ENCODE data around the gene SH3BP5. TPM values are rescaled to one million over a fixed set of nuclear protein-coding genes. Genes with fewer than 3 reads are reported as not detected.

Gene SH3BP5
- total RNA-seq, 1 experiment from 2014 or later: 39.3 TPM

GRCh38 chr3:15307580-15307979 lies 24.8 kb downstream of the SH3BP5 start:
- intact Hi-C loops (cut with micrococcal nuclease; ENCODE audit: unreplicated experiment): no loop called here
- BruUV-seq (replicated peaks): no TSS peak
- ChIA-PET CTCF (no interaction called here), POLR2A (ENCODE audit: unreplicated experiment) (no interaction called here)
- Histone ChIP-seq H3K79me2 (ENCODE audit: low read depth) (peaks cover 40% of the 10 kb centered on the region), H3K4me3 (no peak overlapping the region), H3K9me2 (ENCODE audit: insufficient read depth) (no peaks in the 10 kb centered on the region), H3K36me3 (ENCODE audit: low read depth) (no peaks in the 10 kb centered on the region), H4K20me1 (ENCODE audit: insufficient read depth) (no peaks in the 10 kb centered on the region), H3K4me1 (replicated peaks; ENCODE audit: insufficient read depth) (peaks cover 37% of the 10 kb centered on the region), H3K27me3 (ENCODE audit: insufficient read depth, low read depth) (no peaks in the 10 kb centered on the region), H3K27ac (no peak overlapping the region), H3F3A (ENCODE audit: insufficient read depth, low read depth) (peaks cover 40% of the 10 kb centered on the region), H3K9me3 (ENCODE audit: insufficient read depth, low read depth) (no peaks in the 10 kb centered on the region), H2AFZ (no peak overlapping the region), H3K4me2 (no peak overlapping the region)
- no peak for DNase-seq
- TF ChIP-seq CTCF (conservative IDR thresholded peaks at IDR 0.05) (no peak), EZH2 (IDR thresholded peaks at IDR 0.05; ENCODE audit: low read depth) (no peak)

GRCh38 chr3:15306979-15307359 lies 25.4 kb downstream of the SH3BP5 start:
- ChIA-PET POLR2A (ENCODE audit: unreplicated experiment) (no interaction called here), CTCF (interaction anchor here (0.5 kb wide), 1 partner anchor 440 kb away, joined by 3 read pairs; no protein-coding TSS in a partner anchor)
- Histone ChIP-seq H3K27ac (no peak overlapping the region), H2AFZ (no peak overlapping the region), H3K4me1 (replicated peaks; ENCODE audit: insufficient read depth) (peaks cover 37% of the 10 kb centered on the region), H3K4me2 (no peak overlapping the region), H3K79me2 (ENCODE audit: low read depth) (peaks cover 37% of the 10 kb centered on the region), H3F3A (ENCODE audit: insufficient read depth, low read depth) (peaks cover 34% of the 10 kb centered on the region), H3K27me3 (ENCODE audit: insufficient read depth, low read depth) (no peaks in the 10 kb centered on the region), H4K20me1 (ENCODE audit: insufficient read depth) (no peaks in the 10 kb centered on the region), H3K4me3 (no peak overlapping the region), H3K36me3 (ENCODE audit: low read depth) (peaks cover 4% of the 10 kb centered on the region; the same call in 1 of the 2 replicates), H3K9me3 (ENCODE audit: insufficient read depth, low read depth) (no peaks in the 10 kb centered on the region), H3K9me2 (ENCODE audit: insufficient read depth) (no peaks in the 10 kb centered on the region)
- DNase-seq: no peak
- no TSS peak for BruUV-seq (replicated peaks)
- TF ChIP-seq EZH2 (IDR thresholded peaks at IDR 0.05; ENCODE audit: low read depth) (no peak), CTCF (conservative IDR thresholded peaks at IDR 0.05) (no peak)
- intact Hi-C loops (cut with micrococcal nuclease; ENCODE audit: unreplicated experiment): no loop called here

GRCh38 chr3:15305359-15305844 lies 27.0 kb downstream of the SH3BP5 start:
- Histone ChIP-seq H3K27me3 (ENCODE audit: insufficient read depth, low read depth) (no peaks in the 10 kb centered on the region), H3K4me2 (no peak overlapping the region), H3K4me1 (replicated peaks; ENCODE audit: insufficient read depth) (peaks cover 31% of the 10 kb centered on the region), H3F3A (ENCODE audit: insufficient read depth, low read depth) (peaks cover 33% of the 10 kb centered on the region), H3K9me3 (ENCODE audit: insufficient read depth, low read depth) (no peaks in the 10 kb centered on the region), H4K20me1 (ENCODE audit: insufficient read depth) (no peaks in the 10 kb centered on the region), H3K4me3 (no peak overlapping the region), H3K27ac (no peak overlapping the region), H3K9me2 (ENCODE audit: insufficient read depth) (no peaks in the 10 kb centered on the region), H3K36me3 (ENCODE audit: low read depth) (peaks cover 6% of the 10 kb centered on the region; the same call in 1 of the 2 replicates), H3K79me2 (ENCODE audit: low read depth) (peaks cover 38% of the 10 kb centered on the region), H2AFZ (no peak overlapping the region)
- DNase-seq: no peak
- BruUV-seq (replicated peaks): no TSS peak
- POLR2A ChIA-PET (ENCODE audit: unreplicated experiment): no interaction called here
- intact Hi-C loops (cut with micrococcal nuclease; ENCODE audit: unreplicated experiment): no loop called here
- TF ChIP-seq CTCF (conservative IDR thresholded peaks at IDR 0.05) (peak; percentile 57), EZH2 (IDR thresholded peaks at IDR 0.05; ENCODE audit: low read depth) (no peak)
- CTCF ChIA-PET: no interaction called here
